ENCODE results near the gene OSBPL2.

- TF ChIP-seq CTCF (IDR thresholded peaks at IDR 0.05; ENCODE audit: borderline replicate concordance, extremely low read depth, low read length, poor library complexity, severe bottlenecking): no peak
- TF ChIP-seq EZH2 (IDR thresholded peaks at IDR 0.05; ENCODE audit: borderline replicate concordance, low read depth, low read length, severe bottlenecking): no peak
These were observed 74.7 kb downstream of the OSBPL2 start for GRCh38 chr20:62313021-62313420.

Measured in DND-41 (cell line).